D721Med (cell line): ENCODE data around the gene GYS2.

ENCODE experiments used
- DNase-seq: peaks from one replicate; pipeline ENCODE4 v3.0.0; 2011; ENCODE audit warnings: low spot score; ENCODE audit not compliant: insufficient read length
- FAIRE-seq: peaks from 2 replicates; lab custom pipeline; 2011; peaks lifted over from hg19 to GRCh38; lab: Jason Lieb, UNC
- TF ChIP-seq, protein P1 (sequence below): IDR thresholded peaks from 2 replicates; pipeline ENCODE4 v1.5.1; 2012; ENCODE audit warnings: mild to moderate bottlenecking, control low read depth; ENCODE audit not compliant: insufficient read depth; ENCODE audit errors: missing control alignments

The GYS2 gene

DNA sequence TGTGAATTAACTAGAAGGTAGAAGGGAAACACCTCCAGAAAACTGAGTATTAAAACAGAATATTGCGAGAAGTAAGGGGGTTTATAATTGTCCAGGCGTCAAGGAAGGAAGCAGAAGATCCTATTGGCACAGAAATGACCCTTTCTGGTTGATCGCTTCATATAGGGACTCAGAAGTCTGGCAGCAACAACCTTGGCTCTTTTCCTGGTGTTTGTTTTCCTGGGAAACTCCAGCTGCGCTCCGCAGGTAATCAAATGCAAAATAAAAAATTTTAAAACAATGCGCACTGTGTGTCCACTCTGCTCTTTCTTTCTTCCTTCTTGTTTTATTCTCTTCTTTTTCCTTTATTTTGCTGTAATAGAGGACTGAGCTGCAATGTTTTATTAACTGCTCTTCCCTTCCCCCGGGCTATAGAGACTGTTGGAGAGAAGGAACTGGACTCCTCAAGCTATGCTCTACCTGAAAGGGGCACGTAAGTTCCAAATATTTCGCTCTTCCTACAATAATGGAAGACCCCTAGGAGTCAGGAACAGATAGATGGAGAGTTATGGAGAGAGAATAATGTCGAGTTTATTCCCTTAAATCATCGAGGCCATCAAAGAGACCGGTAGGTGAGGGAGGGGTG lies 77.8 kb downstream of the GYS2 start:
- TF ChIP-seq, protein P1, sequence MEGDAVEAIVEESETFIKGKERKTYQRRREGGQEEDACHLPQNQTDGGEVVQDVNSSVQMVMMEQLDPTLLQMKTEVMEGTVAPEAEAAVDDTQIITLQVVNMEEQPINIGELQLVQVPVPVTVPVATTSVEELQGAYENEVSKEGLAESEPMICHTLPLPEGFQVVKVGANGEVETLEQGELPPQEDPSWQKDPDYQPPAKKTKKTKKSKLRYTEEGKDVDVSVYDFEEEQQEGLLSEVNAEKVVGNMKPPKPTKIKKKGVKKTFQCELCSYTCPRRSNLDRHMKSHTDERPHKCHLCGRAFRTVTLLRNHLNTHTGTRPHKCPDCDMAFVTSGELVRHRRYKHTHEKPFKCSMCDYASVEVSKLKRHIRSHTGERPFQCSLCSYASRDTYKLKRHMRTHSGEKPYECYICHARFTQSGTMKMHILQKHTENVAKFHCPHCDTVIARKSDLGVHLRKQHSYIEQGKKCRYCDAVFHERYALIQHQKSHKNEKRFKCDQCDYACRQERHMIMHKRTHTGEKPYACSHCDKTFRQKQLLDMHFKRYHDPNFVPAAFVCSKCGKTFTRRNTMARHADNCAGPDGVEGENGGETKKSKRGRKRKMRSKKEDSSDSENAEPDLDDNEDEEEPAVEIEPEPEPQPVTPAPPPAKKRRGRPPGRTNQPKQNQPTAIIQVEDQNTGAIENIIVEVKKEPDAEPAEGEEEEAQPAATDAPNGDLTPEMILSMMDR, result no peak
- no peak for DNase-seq
- no peak for FAIRE-seq

DNA sequence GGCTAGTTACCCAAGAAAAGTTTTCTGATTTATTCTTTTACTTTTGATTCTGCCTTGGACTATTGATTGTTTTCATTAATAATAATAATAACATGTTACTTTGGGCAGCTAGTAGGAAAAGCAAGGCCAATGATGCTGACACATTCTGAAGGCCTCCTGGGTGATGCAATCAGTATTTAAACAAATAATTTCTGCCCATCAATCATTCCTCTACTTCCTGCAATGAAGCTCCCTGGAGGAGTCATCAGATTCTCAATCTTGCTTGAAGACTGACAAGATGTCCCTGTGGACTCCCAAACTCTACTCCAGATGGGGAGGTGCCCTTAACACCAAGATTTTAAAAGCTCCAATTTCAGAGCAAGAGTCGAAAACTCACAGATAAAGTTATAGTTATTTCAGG lies 78.6 kb downstream of the GYS2 start, which contains the start of gene SPX:
TSS of gene SPX (plus strand) at position 244 of the 400 bp plus-strand sequence. CDS start 177 bp downstream, outside the sequence.
- TF ChIP-seq, protein P1, result no peak
- no peak for DNase-seq
- FAIRE-seq, result no peak

GRCh38 chr12:21523148-21523547 lies 81.5 kb downstream of the GYS2 start:
- DNase-seq (no peak), FAIRE-seq (no peak)
- TF ChIP-seq, protein P1, result no peak

DNA sequence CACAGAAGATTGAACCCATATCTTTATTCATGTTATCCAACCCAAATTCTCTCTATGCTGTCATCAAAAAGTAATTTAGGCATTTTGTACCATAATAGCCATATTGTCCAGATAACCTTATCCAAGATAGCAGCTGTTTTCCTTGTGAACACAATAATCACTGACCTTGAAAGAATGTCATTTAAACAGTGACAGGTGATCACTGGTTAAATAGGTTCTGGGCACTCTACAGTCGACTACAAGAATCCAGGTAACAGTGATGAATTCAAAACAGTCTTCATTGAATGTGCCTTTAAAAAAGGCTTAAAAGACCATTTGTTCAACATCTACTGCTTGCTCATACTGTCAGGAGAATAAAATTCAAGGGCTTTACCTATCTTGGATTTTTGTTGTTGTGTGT lies 83.1 kb downstream of the GYS2 start:
- DNase-seq (no peak), FAIRE-seq (no peak)

DNA sequence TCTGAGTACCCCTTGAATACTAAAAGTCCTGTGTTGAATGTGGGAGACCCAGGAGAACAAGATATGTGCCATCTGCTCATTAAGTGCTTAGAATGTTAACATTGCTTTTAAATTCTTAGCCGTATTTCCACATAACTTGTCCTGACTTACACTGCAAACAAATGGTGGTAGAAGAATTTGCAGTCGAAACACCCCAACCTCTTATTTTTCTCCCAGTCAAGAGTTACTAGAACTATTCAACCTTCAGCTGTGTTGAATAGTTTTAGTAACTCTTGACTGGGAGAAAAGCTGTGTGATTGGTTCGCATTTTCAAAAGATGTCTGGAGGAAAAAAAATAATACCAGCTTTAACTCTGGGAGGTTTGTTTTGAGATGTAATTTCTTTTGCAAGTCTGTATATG lies 86.2 kb downstream of the GYS2 start:
- TF ChIP-seq, protein P1, result no peak
- no peak for DNase-seq
- FAIRE-seq, result no peak

More for the DNA sequence above, 83.1 kb downstream of the GYS2 start:
- TF ChIP-seq, protein P1, result no peak

DNA sequence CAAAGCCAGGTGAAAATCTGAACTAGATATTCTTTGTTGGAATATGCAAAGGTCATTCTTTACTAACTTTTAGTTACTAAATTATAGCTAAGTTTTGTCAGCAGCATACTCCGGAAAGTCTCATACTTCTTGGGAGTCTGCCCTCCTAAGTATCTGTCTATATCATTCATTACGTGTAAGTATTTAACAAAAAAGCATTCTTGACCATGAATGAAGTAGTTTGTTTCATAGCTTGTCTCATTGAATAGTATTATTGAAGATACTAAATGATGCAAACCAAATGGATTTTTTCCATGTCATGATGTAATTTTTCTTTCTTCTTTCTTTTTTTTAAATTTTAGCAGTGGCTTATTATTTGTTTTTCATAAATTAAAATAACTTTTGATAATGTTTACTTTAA lies 88.4 kb downstream of the GYS2 start:
- no peak for FAIRE-seq
- TF ChIP-seq, protein P1, result no peak
- DNase-seq, result no peak

DNA sequence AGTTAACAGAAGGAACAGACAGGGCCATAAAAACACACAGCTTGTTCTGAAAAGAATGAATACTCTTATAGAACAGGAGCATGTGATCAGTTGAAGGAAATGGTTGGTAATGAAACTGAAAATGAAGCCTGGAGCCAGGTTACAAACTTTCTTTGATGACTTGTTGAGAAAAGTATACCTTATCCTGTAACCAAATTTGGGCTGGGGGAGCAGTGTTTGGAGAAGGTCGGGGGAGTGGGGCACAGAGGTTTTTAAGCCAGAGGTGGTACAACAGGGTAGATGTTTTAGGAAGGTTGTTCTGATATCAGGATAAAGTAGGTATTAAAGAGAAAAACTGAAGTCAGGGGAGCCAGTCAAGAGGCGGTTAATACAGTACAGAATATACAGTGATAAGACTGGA lies 94.9 kb downstream of the GYS2 start:
- TF ChIP-seq, protein P1, result no peak
- FAIRE-seq, result no peak
- no peak for DNase-seq
